Lower leg skin (tissue), 3 donors: Measurements from ENCODE around the gene OTOP3.

ENCODE experiments used
- CTCF ChIP-seq, 3 donors: fragments of 450-650 bp; IDR thresholded peaks; one replicate each; pipeline ENCODE4 v1.5.1; 2016; ENCODE audit warnings: antibody characterized with exemption in 3 of 3, mild to moderate bottlenecking in 3 of 3, moderate library complexity in 2 of 3
- POLR2A ChIP-seq, 2 donors: fragments of 450-650 bp; IDR thresholded peaks; one replicate each; pipeline ENCODE4 v1.6.1; 2016 to 2017; ENCODE audit warnings: antibody characterized with exemption in 2 of 2, mild to moderate bottlenecking in 1 of 2, moderate library complexity in 1 of 2

- TF ChIP-seq CTCF (IDR thresholded peaks at IDR 0.05) (no peak), POLR2A (IDR thresholded peaks at IDR 0.05) (no peak)
Observed at GRCh38 chr17:74917430-74917829, 18.3 kb upstream of the OTOP3 start.
